Stomach (tissue), 9 donors: Measurements from ENCODE around the gene MSI2. TPM values are rescaled to one million over a fixed set of nuclear protein-coding genes. Genes with fewer than 3 reads are reported as not detected.

ENCODE experiments used
- DNase-seq, 2 donors: peaks; one replicate each; pipeline versions ENCODE4 v3.0.0 to v3.0.0-alpha.2; 2013 to 2019
- H3K27ac ChIP-seq, 5 donors: fragments of 200-600 bp in 4 of 5; sonication (generic) in 4 of 5; one replicate each; pipeline ENCODE4 v1.5.1; 2013 to 2019; ENCODE audit warnings: mild to moderate bottlenecking in 1 of 5, moderate library complexity in 1 of 5
- H3K27me3 ChIP-seq, 3 donors: fragments of 200-600 bp; sonication (generic); one replicate each; pipeline ENCODE4 v1.5.1; 2017 to 2019; ENCODE audit warnings: mixed run types in 1 of 3
- H3K36me3 ChIP-seq, 4 donors: fragments of 200-600 bp; sonication (generic); 1 replicate in 3 of 4; 2 replicates in 1 of 4; pipeline ENCODE4 v1.5.1; 2016 to 2019
- H3K4me1 ChIP-seq, 4 donors: fragments of 200-600 bp; sonication (generic); one replicate each; pipeline ENCODE4 v1.5.1; 2016 to 2019
- H3K4me3 ChIP-seq, 4 donors: fragments of 200-600 bp; sonication (generic) in 3 of 4; one replicate each; pipeline ENCODE4 v1.5.1; 2016 to 2019; ENCODE audit warnings: mild to moderate bottlenecking in 1 of 4
- H3K9me3 ChIP-seq, 4 donors: fragments of 200-600 bp; sonication (generic); one replicate each; pipeline ENCODE4 v1.5.1; 2016 to 2019
- CTCF ChIP-seq, 7 experiments: fragments of 450-650 bp in 4 of 7; fragments of 200-600 bp in 3 of 7; sonication (generic) in 3 of 7; IDR thresholded peaks; one replicate each; pipeline ENCODE4 v1.5.1; 2016 to 2019; ENCODE audit warnings: antibody characterized with exemption in 7 of 7, control low read depth in 2 of 7, mild to moderate bottlenecking in 1 of 7
- EP300 ChIP-seq: sonication (generic); formaldehyde crosslinking; IDR thresholded peaks from one replicate; pipeline ENCODE4 v1.6.1; 2017; ENCODE audit warnings: antibody characterized with exemption
- POLR2A ChIP-seq, 4 donors: fragments of 450-650 bp; IDR thresholded peaks; one replicate each; pipeline ENCODE4 v1.6.1; 2016; ENCODE audit warnings: antibody characterized with exemption in 4 of 4, control low read depth in 2 of 4, mild to moderate bottlenecking in 1 of 4, moderate library complexity in 1 of 4
- POLR2AphosphoS5 ChIP-seq, 3 donors: sonication (generic); formaldehyde crosslinking; IDR thresholded peaks; one replicate each; pipeline ENCODE4 v1.6.1; 2016; ENCODE audit warnings: antibody characterized with exemption in 3 of 3
- WGBS, 5 donors: extraction: QIAGEN DNeasy Blood & Tissue Kit in 3 of 5; methylation state at CpG; one replicate each; pipeline versions ENCODE4 v1.1.5 to v1.1.7; 2013 to 2018; 5-methylcytosine and 5-hydroxymethylcytosine counted together
- intact Hi-C: fragments of 100-400 bp; cut with DNase I; formaldehyde crosslinking; loops from one replicate; pipeline ENCODE4 v1.15.1; 2023; ENCODE audit warnings: low total_unique reads
- polyA plus RNA-seq, 3 donors: library from polyadenylated mRNA; stranded (reverse); fragments of 200-250 nt; gene quantifications; one replicate each; pipeline ENCODE4 v1.2.3, GENCODE V29; 2013
- total RNA-seq, 5 donors: library from RNA; depleted of rRNA; stranded (reverse); fragments of >200 nt; gene quantifications; one replicate each; pipeline versions ENCODE4 v1.1.0 to v1.2.3, GENCODE V29; 2014 to 2016
- donor health status: healthy with polysubstance abuse.
- donor health status: Bipolar disorder and iron deficiency.
- donor health status: healthy.

Gene MSI2
- total and polyA plus RNA-seq, 8 donors: 8.3 to 72.4 (median 22.9) TPM

- DNase-seq: no peak
- H3K36me3 ChIP-seq: no peaks in the 10 kb centered on the region
- intact Hi-C loops: no loop called here
- H3K4me3 ChIP-seq: no peak overlapping the region
- H3K27me3 ChIP-seq: no peaks in the 10 kb centered on the region
- H3K4me1 ChIP-seq: peaks cover 0 to 27% (median 12%) of the 10 kb centered on the region in 4 donors
- H3K27ac ChIP-seq: no peak overlapping the region
- WGBS, 5 donors: 87 to 96% (median 93%) methylated on average over 10 of the region's 10 CpGs
- no peak for TF ChIP-seq CTCF (IDR thresholded peaks at IDR 0.05)
- no peak for TF ChIP-seq POLR2A (IDR thresholded peaks at IDR 0.05)
- no peak for TF ChIP-seq POLR2AphosphoS5 (IDR thresholded peaks at IDR 0.05)
- no peaks in the 10 kb centered on the region for H3K9me3 ChIP-seq
Observed at GRCh38 chr17:57484826-57485565, 228.7 kb downstream of the MSI2 start.

DNA sequence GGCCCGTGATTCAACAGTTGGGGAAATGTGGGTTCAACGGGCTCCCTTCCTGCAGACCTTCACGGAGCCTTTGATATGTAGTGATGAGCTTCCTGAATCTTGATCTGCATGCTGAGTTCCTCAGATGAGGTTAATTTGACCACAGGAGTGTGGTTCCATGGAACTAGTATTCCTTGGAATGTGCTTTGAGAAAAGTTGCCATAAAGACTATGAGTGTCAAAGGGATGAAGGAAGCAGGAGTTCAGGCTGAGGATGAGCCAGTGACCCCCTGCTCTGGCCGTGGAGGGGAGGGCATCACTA lies 229.2 kb downstream of the MSI2 start:
- WGBS, 5 donors: 75 to 95% (median 91%) methylated on average over 4 of the region's 4 CpGs
- Histone ChIP-seq H3K27me3 (no peaks in the 10 kb centered on the region), H3K9me3 (no peaks in the 10 kb centered on the region), H3K36me3 (no peaks in the 10 kb centered on the region), H3K27ac (no peak overlapping the region), H3K4me3 (no peak overlapping the region), H3K4me1 (peaks cover 0 to 25% (median 10%) of the 10 kb centered on the region in 4 donors)
- TF ChIP-seq POLR2A (IDR thresholded peaks at IDR 0.05): no peak
- TF ChIP-seq POLR2AphosphoS5 (IDR thresholded peaks at IDR 0.05): no peak
- TF ChIP-seq CTCF (IDR thresholded peaks at IDR 0.05): no peak
- TF ChIP-seq EP300: no peak
- no peak for DNase-seq
- intact Hi-C loops: no loop called here

- no peak for TF ChIP-seq EP300
- no peak for TF ChIP-seq POLR2A (IDR thresholded peaks at IDR 0.05)
- TF ChIP-seq CTCF (IDR thresholded peaks at IDR 0.05): no peak
- TF ChIP-seq POLR2AphosphoS5 (IDR thresholded peaks at IDR 0.05): no peak
- Histone ChIP-seq H3K4me1 (peaks cover 0 to 19% (median 8%) of the 10 kb centered on the region in 4 donors), H3K36me3 (no peaks in the 10 kb centered on the region), H3K9me3 (no peaks in the 10 kb centered on the region), H3K4me3 (no peak overlapping the region), H3K27ac (no peak overlapping the region), H3K27me3 (no peaks in the 10 kb centered on the region)
- no peak for DNase-seq
- intact Hi-C loops: no loop called here
- 74 to 86% (median 75%) methylated on average over 13 of the region's 13 CpGs for WGBS, 5 donors
Observed at GRCh38 chr17:57485916-57486881, 229.9 kb downstream of the MSI2 start.

GRCh38 chr17:57486882-57487301 lies 230.6 kb downstream of the MSI2 start:
- DNase-seq: no peak
- Histone ChIP-seq H3K36me3 (no peaks in the 10 kb centered on the region), H3K27me3 (no peaks in the 10 kb centered on the region), H3K27ac (no peak overlapping the region), H3K4me3 (no peak overlapping the region), H3K9me3 (no peaks in the 10 kb centered on the region), H3K4me1 (peaks cover 0 to 19% (median 7%) of the 10 kb centered on the region in 4 donors)
- TF ChIP-seq CTCF (IDR thresholded peaks at IDR 0.05): no peak
- TF ChIP-seq POLR2AphosphoS5 (IDR thresholded peaks at IDR 0.05): no peak
- TF ChIP-seq EP300: no peak
- no peak for TF ChIP-seq POLR2A (IDR thresholded peaks at IDR 0.05)
- intact Hi-C loops: no loop called here
- 79 to 90% (median 84%) methylated on average over 4 of the region's 4 CpGs for WGBS, 5 donors
